OCI-LY7 (cell line): ENCODE results near the gene RGR. TPM values are rescaled to one million over a fixed set of nuclear protein-coding genes. Genes with fewer than 3 reads are reported as not detected.

Source experiments
- BruUV-seq: library from RNA; stranded (reverse); fragments of 400-500 nt; replicated peaks from 2 replicates; lab custom pipeline; 2021; lab: Mats Ljungman, UMichigan
- CTCF ChIA-PET: fragments of 300-600 bp; sonication (Branson Sonifier 250); formaldehyde crosslinking; loops from one replicate; lab custom pipeline; 2022; ENCODE audit warnings: antibody characterized with exemption; ENCODE audit not compliant: unreplicated experiment; lab: Charles Lee
- POLR2A ChIA-PET: fragments of 300-600 bp; sonication (Branson Sonifier 250); formaldehyde crosslinking; loops from one replicate; lab custom pipeline; 2022; ENCODE audit warnings: antibody characterized with exemption; lab: Charles Lee
- DNase-seq: peaks from one replicate; pipeline ENCODE4 v3.0.0-alpha.2; 2015; ENCODE audit warnings: low spot score
- H2AFZ ChIP-seq: fragments of 200-600 bp; sonication (generic), shearing (Covaris generic); 2 replicates; pipeline ENCODE4 v1.6.1; 2014; ENCODE audit warnings: mild to moderate bottlenecking, antibody characterized with exemption, low read length, moderate library complexity
- H3K27ac ChIP-seq: fragments of 200-600 bp; sonication (generic); 2 replicates; pipeline ENCODE4 v1.5.1; 2014; ENCODE audit warnings: mixed run types, low read depth, mild to moderate bottlenecking, moderate library complexity, low read length, inconsistent platforms; ENCODE audit not compliant: poor library complexity, severe bottlenecking
- H3K36me3 ChIP-seq: fragments of 200-600 bp; sonication (generic); 2 replicates; pipeline ENCODE4 v1.6.1; 2014; ENCODE audit warnings: mild to moderate bottlenecking, antibody characterized with exemption, low read length, moderate library complexity, mixed read lengths; ENCODE audit not compliant: insufficient read depth
- H3K4me1 ChIP-seq: fragments of 200-600 bp; sonication (generic); 2 replicates; pipeline ENCODE4 v1.5.1; 2014; ENCODE audit warnings: mild to moderate bottlenecking, low read length; ENCODE audit not compliant: insufficient read depth, poor library complexity, severe bottlenecking
- H3K4me2 ChIP-seq: fragments of 200-600 bp; sonication (generic); 2 replicates; pipeline ENCODE4 v1.6.1; 2014; ENCODE audit warnings: mild to moderate bottlenecking, low read length
- H3K4me3 ChIP-seq: fragments of 200-600 bp; sonication (generic); 2 replicates; pipeline ENCODE4 v1.5.1; 2014; ENCODE audit warnings: mild to moderate bottlenecking, low read depth, low read length; ENCODE audit not compliant: poor library complexity, severe bottlenecking
- H3K79me2 ChIP-seq: fragments of 200-600 bp; sonication (generic); 2 replicates; pipeline ENCODE4 v1.6.1; 2016; ENCODE audit warnings: low read depth, mild to moderate bottlenecking, low read length, moderate library complexity, mixed read lengths; ENCODE audit not compliant: insufficient read depth
- H3K9me2 ChIP-seq: fragments of 200-600 bp; sonication (generic); 2 replicates; pipeline ENCODE4 v1.6.1; 2016; ENCODE audit warnings: mild to moderate bottlenecking, low read length, mixed read lengths; ENCODE audit not compliant: insufficient read depth
- H3K9me3 ChIP-seq: fragments of 200-600 bp; sonication (generic); 2 replicates; pipeline ENCODE4 v1.6.1; 2014; ENCODE audit warnings: mild to moderate bottlenecking, mixed run types, low read length, mixed read lengths
- H4K20me1 ChIP-seq: fragments of 200-600 bp; sonication (generic); 2 replicates; pipeline ENCODE4 v1.6.1; 2014; ENCODE audit warnings: mild to moderate bottlenecking, antibody characterized with exemption, low read length, moderate library complexity, mixed read lengths; ENCODE audit not compliant: insufficient read depth
- CTCF ChIP-seq: fragments of 200-600 bp; sonication (generic); conservative IDR thresholded peaks from 2 replicates; pipeline ENCODE4 v1.5.1; 2014; ENCODE audit warnings: mild to moderate bottlenecking, antibody characterized with exemption, low read length, moderate library complexity, mixed read lengths
- EZH2phosphoT487 ChIP-seq: fragments of 200-600 bp; sonication (generic); IDR thresholded peaks from 2 replicates; pipeline ENCODE4 v1.6.1; 2018; ENCODE audit warnings: low read depth, borderline replicate concordance, mild to moderate bottlenecking, mixed run types, antibody characterized with exemption, low read length, moderate library complexity, mixed read lengths
- intact Hi-C: fragments of 100-400 bp; cut with micrococcal nuclease; formaldehyde crosslinking; loops from one replicate; pipeline ENCODE4 v1.10.0; 2022; ENCODE audit not compliant: unreplicated experiment
- total RNA-seq, 2 experiments: library from RNA; depleted of rRNA in 1 of 2; stranded (reverse); fragments of >200 nt in 1 of 2; shearing (Covaris generic) in 1 of 2; gene quantifications; 2 replicates each; pipeline ENCODE4 v1.2.3, GENCODE V29; 2014 to 2022

RGR gene
- total RNA-seq, 2 experiments from 2014 or later, result not detected

- BruUV-seq, result no TSS peak
- ChIA-PET CTCF (no interaction called here), POLR2A (no interaction called here)
- Histone ChIP-seq H3K4me1 (no peaks in the 10 kb centered on the region), H3K9me2 (no peaks in the 10 kb centered on the region), H3K79me2 (no peaks in the 10 kb centered on the region), H3K36me3 (no peaks in the 10 kb centered on the region), H3K4me3 (no peak overlapping the region), H3K9me3 (no peaks in the 10 kb centered on the region), H3K27ac (no peak overlapping the region), H4K20me1 (no peaks in the 10 kb centered on the region), H3K4me2 (no peak overlapping the region), H2AFZ (no peak overlapping the region)
- intact Hi-C loops, result no loop called here
- DNase-seq, result no peak
- TF ChIP-seq CTCF, result peak; percentile 28; the same call in 1 of the 2 replicates
- no peak for TF ChIP-seq EZH2phosphoT487
Measured at GRCh38 chr10:84256510-84257342, 11.9 kb downstream of the RGR start.

GRCh38 chr10:84257343-84258020 is 12.6 kb downstream of the RGR start:
- no peak for TF ChIP-seq CTCF
- no peak for TF ChIP-seq EZH2phosphoT487
- H3K4me1 ChIP-seq, result no peaks in the 10 kb centered on the region
- H4K20me1 ChIP-seq, result no peaks in the 10 kb centered on the region
- H3K9me2 ChIP-seq, result no peaks in the 10 kb centered on the region
- no peaks in the 10 kb centered on the region for H3K9me3 ChIP-seq
- intact Hi-C loops, result no loop called here
- H3K4me2 ChIP-seq, result no peak overlapping the region
- H2AFZ ChIP-seq, result no peak overlapping the region
- ChIA-PET CTCF (no interaction called here), POLR2A (no interaction called here)
- no peaks in the 10 kb centered on the region for H3K36me3 ChIP-seq
- no peaks in the 10 kb centered on the region for H3K79me2 ChIP-seq
- H3K27ac ChIP-seq, result no peak overlapping the region
- DNase-seq, result no peak
- BruUV-seq, result no TSS peak
- no peak overlapping the region for H3K4me3 ChIP-seq
